HCT116 (cell line): ENCODE results near the gene PLXDC1. TPM values are rescaled to one million over a fixed set of nuclear protein-coding genes. Genes with fewer than 3 reads are reported as not detected.

Source experiments
- ATAC-seq: fragments of 200-7000 bp; cut with Tn5 transposase; 2 replicates; pipeline ENCODE4 v1.9.1; 2020; ENCODE audit warnings: mild to moderate bottlenecking, moderate library complexity
- BruUV-seq: library from RNA; stranded (reverse); fragments of 400-500 nt; replicated peaks from 2 replicates; lab custom pipeline; 2021; lab: Mats Ljungman, UMichigan
- CTCF ChIA-PET: fragments of 300-600 bp; sonication (Branson Sonifier 250); formaldehyde crosslinking; loops from one replicate; lab custom pipeline; 2021; ENCODE audit warnings: antibody characterized with exemption; lab: Charles Lee
- POLR2A ChIA-PET: fragments of 300-600, 350-600 bp; sonication (Branson Sonifier 250); formaldehyde crosslinking; loops from one replicate; lab custom pipeline; 2021; ENCODE audit warnings: antibody characterized with exemption; lab: Charles Lee
- RAD21 ChIA-PET, 2 experiments: fragments of 300-600 bp; sonication (Branson Sonifier 250); formaldehyde crosslinking; loops; one replicate each; lab custom pipeline; 2023; ENCODE audit warnings: low total read pairs in 2 of 2; ENCODE audit not compliant: uncharacterized antibody in 2 of 2, unreplicated experiment in 2 of 2, low non-redundant PET in 1 of 2; lab: Charles Lee
- DNase-seq: peaks from one replicate; pipeline ENCODE4 v3.0.0-alpha.2; 2010; ENCODE audit warnings: low read depth, low spot score
- H2AFZ ChIP-seq: fragments of 200-600 bp; shearing (Covaris generic), sonication (generic); 2 replicates; pipeline ENCODE4 v1.6.1; 2017; ENCODE audit warnings: low read depth, mixed run types, mixed read lengths, antibody characterized with exemption, low read length; ENCODE audit not compliant: poor library complexity, severe bottlenecking
- H3K27ac ChIP-seq: 2 replicates; pipeline ENCODE4 v1.5.1; 2012; ENCODE audit warnings: low read depth, low read length
- H3K27me3 ChIP-seq: fragments of 200-600 bp; sonication (generic); 2 replicates; pipeline ENCODE4 v1.6.1; 2016; ENCODE audit warnings: mixed run types, low read length, mixed read lengths; ENCODE audit not compliant: insufficient read depth
- H3K36me3 ChIP-seq, 2 experiments: fragments of 200-500 bp in 1 of 2; fragments of 200-600 bp in 1 of 2; sonication (Bioruptor generic) in 1 of 2; sonication (generic) in 1 of 2; 2 replicates each; pipeline versions ENCODE4 v1.5.1 to v1.6.1; 2014 to 2016; ENCODE audit warnings: low read length in 2 of 2, inconsistent platforms in 1 of 2, mixed read lengths in 1 of 2, mixed run types in 1 of 2; ENCODE audit not compliant: insufficient read depth in 2 of 2, control insufficient read depth in 1 of 2
- H3K4me1 ChIP-seq, 2 experiments: fragments of 200-600 bp in 1 of 2; sonication (generic) in 1 of 2; 2 replicates each; pipeline versions ENCODE4 v1.5.1 to v1.6.1; 2012 to 2017; ENCODE audit warnings: low read length in 2 of 2, inconsistent platforms in 1 of 2, mild to moderate bottlenecking in 1 of 2, mixed read lengths in 1 of 2, mixed run types in 1 of 2, moderate library complexity in 1 of 2; ENCODE audit not compliant: insufficient read depth in 2 of 2, control insufficient read depth in 1 of 2
- H3K4me2 ChIP-seq: fragments of 200-600 bp; sonication (generic); 2 replicates; pipeline ENCODE4 v1.6.1; 2017; ENCODE audit warnings: mixed run types, low read length, mixed read lengths
- H3K4me3 ChIP-seq, 2 experiments: fragments of 200-600 bp in 1 of 2; sonication (generic) in 1 of 2; replicated peaks in 1 of 2; 2 replicates each; pipeline ENCODE4 v1.5.1; 2011 to 2016; ENCODE audit warnings: low read length in 2 of 2, control low read depth in 1 of 2, low read depth in 1 of 2, mild to moderate bottlenecking in 1 of 2, mixed read lengths in 1 of 2, mixed run types in 1 of 2
- H3K79me2 ChIP-seq: fragments of 200-600 bp; sonication (generic); 2 replicates; pipeline ENCODE4 v1.6.1; 2017; ENCODE audit warnings: mild to moderate bottlenecking, mixed run types, low read length, moderate library complexity, mixed read lengths; ENCODE audit not compliant: insufficient read depth
- H3K9ac ChIP-seq: fragments of 200-600 bp; sonication (generic); 2 replicates; pipeline ENCODE4 v1.6.1; 2016; ENCODE audit warnings: low read length, mixed read lengths
- H3K9me2 ChIP-seq: fragments of 200-600 bp; sonication (generic), shearing (Covaris generic); 2 replicates; pipeline ENCODE4 v1.6.1; 2017; ENCODE audit warnings: mixed run types, mild to moderate bottlenecking, moderate library complexity; ENCODE audit not compliant: insufficient read depth
- H3K9me3 ChIP-seq, 2 experiments: fragments of 200-500 bp in 1 of 2; fragments of 200-600 bp in 1 of 2; sonication (Bioruptor generic) in 1 of 2; sonication (generic) in 1 of 2; 2 replicates each; pipeline ENCODE4 v1.6.1; 2014 to 2017; ENCODE audit warnings: low read length in 2 of 2, mixed read lengths in 2 of 2, inconsistent platforms in 1 of 2, low read depth in 1 of 2, mild to moderate bottlenecking in 1 of 2, mixed run types in 1 of 2, moderate library complexity in 1 of 2; ENCODE audit not compliant: control insufficient read depth in 1 of 2, insufficient read depth in 1 of 2
- H4K20me1 ChIP-seq: fragments of 200-600 bp; sonication (generic), shearing (Covaris generic); 2 replicates; pipeline ENCODE4 v1.6.1; 2017; ENCODE audit warnings: mixed run types, mild to moderate bottlenecking, moderate library complexity; ENCODE audit not compliant: insufficient read depth
- CBX3 ChIP-seq: IDR thresholded peaks from 2 replicates; pipeline ENCODE4 v1.6.1; 2012; ENCODE audit warnings: low read depth
- CEBPB ChIP-seq: IDR thresholded peaks from 2 replicates; pipeline ENCODE4 v1.6.1; 2012; ENCODE audit warnings: low read depth
- CTCF ChIP-seq, 3 experiments: fragments of 200-600 bp in 1 of 3; sonication (generic) in 1 of 3; IDR thresholded peaks in 2 of 3; conservative IDR thresholded peaks in 1 of 3; 2 replicates each; pipeline ENCODE4 v1.5.1; 2012 to 2017; ENCODE audit warnings: low read depth in 2 of 3, low read length in 2 of 3, antibody characterized with exemption in 1 of 3, borderline replicate concordance in 1 of 3, control low read depth in 1 of 3, mild to moderate bottlenecking in 1 of 3, mixed read lengths in 1 of 3, mixed run types in 1 of 3, moderate library complexity in 1 of 3; ENCODE audit not compliant: insufficient read depth in 1 of 3
- EGR1 ChIP-seq: IDR thresholded peaks from 2 replicates; pipeline ENCODE4 v1.6.1; 2012; ENCODE audit warnings: low read depth
- ELF1 ChIP-seq: IDR thresholded peaks from 2 replicates; pipeline ENCODE4 v1.6.1; 2012; ENCODE audit warnings: low read depth, borderline replicate concordance
- EZH2phosphoT487 ChIP-seq: fragments of 200-600 bp; IDR thresholded peaks from 2 replicates; pipeline ENCODE4 v1.6.1; 2018; ENCODE audit warnings: antibody characterized with exemption, borderline replicate concordance
- FOSL1 ChIP-seq: IDR thresholded peaks from 2 replicates; pipeline ENCODE4 v1.6.1; 2012; ENCODE audit warnings: low read depth
- JUND ChIP-seq: IDR thresholded peaks from 2 replicates; pipeline ENCODE4 v1.6.1; 2012
- MAX ChIP-seq: IDR thresholded peaks from 2 replicates; pipeline ENCODE4 v1.6.1; 2012
- POLR2AphosphoS5 ChIP-seq: IDR thresholded peaks from 2 replicates; pipeline ENCODE4 v1.6.1; 2011; ENCODE audit warnings: mild to moderate bottlenecking, low read depth, low read length, moderate library complexity
- REST ChIP-seq: IDR thresholded peaks from 2 replicates; pipeline ENCODE4 v1.6.1; 2012; ENCODE audit warnings: low read depth
- SP1 ChIP-seq: IDR thresholded peaks from 2 replicates; pipeline ENCODE4 v1.6.1; 2012; ENCODE audit warnings: low read depth
- TCF7L2 ChIP-seq: IDR thresholded peaks from 2 replicates; pipeline ENCODE4 v1.7.0; 2011; ENCODE audit warnings: borderline replicate concordance, inconsistent platforms; ENCODE audit not compliant: insufficient read depth, insufficient read length; ENCODE audit errors: extremely low read depth
- ZNF274 ChIP-seq: fragments of 200-500 bp; sonication (Bioruptor generic); IDR thresholded peaks from 2 replicates; pipeline ENCODE4 v1.6.1; 2014; ENCODE audit warnings: mild to moderate bottlenecking, low read depth, low read length, inconsistent platforms
- intact Hi-C: fragments of 100-400 bp; cut with micrococcal nuclease; formaldehyde crosslinking; loops from 2 replicates; pipeline ENCODE4 v1.10.0; 2022
- total RNA-seq: library from RNA; stranded (reverse); gene quantifications from one replicate; pipeline ENCODE4 v1.2.1, GENCODE V29; 2021; ENCODE audit not compliant: unreplicated experiment

PLXDC1 gene
- total RNA-seq, 1 experiment from 2014 or later, result 1.8 TPM

- H3K36me3 ChIP-seq, result no peaks in the 10 kb centered on the region
- H3K4me3 ChIP-seq, result no peak overlapping the region
- no peaks in the 10 kb centered on the region for H3K9me3 ChIP-seq
- ChIA-PET RAD21 (no interaction called here), POLR2A (no interaction called here), CTCF (no interaction called here)
- H3K9ac ChIP-seq, result no peak overlapping the region
- H3K9me2 ChIP-seq, result no peaks in the 10 kb centered on the region
- DNase-seq, result no peak
- no peaks in the 10 kb centered on the region for H3K4me1 ChIP-seq
- no peaks in the 10 kb centered on the region for H3K27me3 ChIP-seq
- no peaks in the 10 kb centered on the region for H3K79me2 ChIP-seq
- H3K4me2 ChIP-seq, result no peak overlapping the region
- no peak overlapping the region for H2AFZ ChIP-seq
- intact Hi-C loops, result no loop called here
- TF ChIP-seq POLR2AphosphoS5, result no peak
- no peak for TF ChIP-seq MAX
- no peak for TF ChIP-seq ELF1
- TF ChIP-seq JUND, result no peak
- no peak for TF ChIP-seq CEBPB
- TF ChIP-seq EGR1, result no peak
- no peak for TF ChIP-seq SP1
- TF ChIP-seq CTCF (IDR thresholded peaks at IDR 0.05 in 2 of 3, conservative IDR thresholded peaks at IDR 0.05 in 1 of 3; ENCODE audit: borderline replicate concordance in 1 of 3, insufficient read depth in 1 of 3, low read depth in 2 of 3, low read length in 2 of 3), result no peak
- no peak for ATAC-seq
- no peaks in the 10 kb centered on the region for H4K20me1 ChIP-seq
- BruUV-seq, result no TSS peak
- H3K27ac ChIP-seq, result no peak overlapping the region
Observed at GRCh38 chr17:39090400-39090799, 61.0 kb downstream of the PLXDC1 start.

DNA sequence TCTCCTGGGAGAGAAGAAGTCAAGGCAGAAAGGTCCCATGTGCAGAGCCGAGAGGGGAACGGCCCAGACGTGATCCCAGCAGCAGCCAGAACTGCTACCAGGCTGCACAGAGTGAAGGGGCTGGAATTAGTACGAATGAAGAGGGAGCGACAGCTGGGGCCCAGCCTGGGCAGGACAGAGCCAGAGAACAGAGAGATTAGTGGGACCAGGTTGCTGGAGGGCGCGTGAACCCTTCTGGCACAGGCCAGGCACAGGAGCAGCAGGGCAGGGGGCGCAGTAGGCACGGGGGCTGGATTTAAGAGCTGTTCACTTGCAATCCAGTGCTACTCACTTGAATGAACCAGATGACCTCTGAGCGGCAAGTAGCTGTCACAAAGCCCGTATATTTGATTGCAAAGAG is 66.9 kb downstream of the PLXDC1 start:
- Histone ChIP-seq H4K20me1 (no peaks in the 10 kb centered on the region), H3K4me1 (no peaks in the 10 kb centered on the region), H3K36me3 (no peaks in the 10 kb centered on the region), H3K4me2 (no peak overlapping the region), H3K79me2 (no peaks in the 10 kb centered on the region), H3K9me2 (no peaks in the 10 kb centered on the region), H3K9ac (no peak overlapping the region), H3K27me3 (no peaks in the 10 kb centered on the region), H2AFZ (no peak overlapping the region), H3K27ac (no peak overlapping the region), H3K4me3 (no peak overlapping the region), H3K9me3 (no peaks in the 10 kb centered on the region)
- DNase-seq, result no peak
- RAD21 ChIA-PET, result no interaction called here
- no TSS peak for BruUV-seq
- ATAC-seq, result no peak
- POLR2A ChIA-PET, result no interaction called here
- intact Hi-C loops, result no loop called here
- CTCF ChIA-PET, result no interaction called here
- TF ChIP-seq CBX3 (no peak), CEBPB (no peak), ELF1 (no peak), EZH2phosphoT487 (no peak), TCF7L2 (no peak), FOSL1 (no peak), REST (no peak), ZNF274 (no peak), MAX (no peak)
